Breast epithelium (tissue), 4 donors: ENCODE results near the gene SRC. TPM values are rescaled to one million over a fixed set of nuclear protein-coding genes. Genes with fewer than 3 reads are reported as not detected.
"Not testable (repeated sequence)": the region's sequence is repeated elsewhere in the genome, so short reads cannot be mapped to it uniquely, and the experiment has no call there.

Experiments
- DNase-seq, 2 donors: peaks; one replicate each; pipeline ENCODE4 v3.0.0-alpha.2; 2019; ENCODE audit warnings: low spot score in 2 of 2
- H3K27ac ChIP-seq, 2 donors: fragments of 200-600 bp; sonication (generic) in 1 of 2; one replicate each; pipeline ENCODE4 v1.5.1; 2016 to 2019; ENCODE audit warnings: mild to moderate bottlenecking in 1 of 2
- H3K27me3 ChIP-seq, 2 donors: fragments of 200-600 bp; sonication (generic) in 1 of 2; one replicate each; pipeline versions ENCODE4 v1.5.1 to v1.6.0; 2017 to 2019; ENCODE audit warnings: control low read depth in 1 of 2, mild to moderate bottlenecking in 1 of 2
- H3K36me3 ChIP-seq: fragments of 200-600 bp; one replicate; pipeline ENCODE4 v1.5.1; 2019
- H3K4me1 ChIP-seq, 2 donors: fragments of 200-600 bp; sonication (generic); one replicate each; pipeline ENCODE4 v1.5.1; 2016 to 2019; ENCODE audit warnings: control low read depth in 1 of 2
- H3K4me3 ChIP-seq, 3 donors: fragments of 200-600 bp; sonication (generic); 1 replicate in 2 of 3; 2 replicates in 1 of 3; pipeline ENCODE4 v1.5.1; 2016 to 2019; ENCODE audit warnings: mild to moderate bottlenecking in 3 of 3, moderate library complexity in 2 of 3
- H3K9me3 ChIP-seq, 2 donors: fragments of 200-600 bp; sonication (generic) in 1 of 2; one replicate each; pipeline ENCODE4 v1.5.1; 2016 to 2019; ENCODE audit warnings: control low read depth in 1 of 2
- CTCF ChIP-seq, 3 donors: fragments of 450-650 bp; IDR thresholded peaks; one replicate each; pipeline ENCODE4 v1.5.1; 2016 to 2017; ENCODE audit warnings: antibody characterized with exemption in 3 of 3, mild to moderate bottlenecking in 3 of 3, moderate library complexity in 3 of 3
- POLR2A ChIP-seq: fragments of 450-650 bp; IDR thresholded peaks from one replicate; pipeline ENCODE4 v1.6.1; 2016; ENCODE audit warnings: antibody characterized with exemption, mild to moderate bottlenecking, moderate library complexity
- POLR2AphosphoS5 ChIP-seq, 3 donors: sonication (generic); formaldehyde crosslinking; IDR thresholded peaks; one replicate each; pipeline ENCODE4 v1.6.1; 2017; ENCODE audit warnings: antibody characterized with exemption in 3 of 3
- intact Hi-C: fragments of 100-400 bp; cut with DNase I; formaldehyde crosslinking; loops from one replicate; pipeline ENCODE4 v1.15.1; 2023; ENCODE audit warnings: low total_unique reads
- total RNA-seq, 3 donors: library from RNA; depleted of rRNA; stranded (reverse); fragments of >200 nt; gene quantifications; one replicate each; pipeline ENCODE4 v1.1.0, GENCODE V29; 2016

The SRC gene
- total RNA-seq, 3 donors from 2014 or later = 12.8 to 25.6 (median 20.6) TPM

- Histone ChIP-seq H3K4me1 (no peaks in the 10 kb centered on the region), H3K27ac (no peak overlapping the region), H3K27me3 (no peaks in the 10 kb centered on the region), H3K9me3 (no peaks in the 10 kb centered on the region), H3K36me3 (no peaks in the 10 kb centered on the region), H3K4me3 (no peak overlapping the region)
- TF ChIP-seq POLR2AphosphoS5 (IDR thresholded peaks at IDR 0.05) (no peak), POLR2A (no peak), CTCF (IDR thresholded peaks at IDR 0.05) (no peak)
- intact Hi-C loops = no loop called here
- no peak for DNase-seq
Observed at GRCh38 chr20:37364013-37364926, 18.3 kb downstream of the SRC start.

GRCh38 chr20:37364927-37365272 is 19.0 kb downstream of the SRC start:
- no peaks in the 10 kb centered on the region for H3K36me3 ChIP-seq

GRCh38 chr20:37365760-37366638 is 20.1 kb downstream of the SRC start:
- intact Hi-C loops = no loop called here
- no peaks in the 10 kb centered on the region for H3K4me1 ChIP-seq
- H3K36me3 ChIP-seq = no peaks in the 10 kb centered on the region
- TF ChIP-seq POLR2AphosphoS5 (IDR thresholded peaks at IDR 0.05) (no peak), CTCF (IDR thresholded peaks at IDR 0.05) (no peak), POLR2A (no peak)
- no peak overlapping the region for H3K4me3 ChIP-seq
- no peak for DNase-seq
- no peaks in the 10 kb centered on the region for H3K27me3 ChIP-seq
- no peaks in the 10 kb centered on the region for H3K9me3 ChIP-seq
- no peak overlapping the region for H3K27ac ChIP-seq

More at GRCh38 chr20:37364927-37365272, 19.0 kb downstream of the SRC start:
- no peak overlapping the region for H3K4me3 ChIP-seq
- no peaks in the 10 kb centered on the region for H3K4me1 ChIP-seq
- intact Hi-C loops = no loop called here
- no peak for DNase-seq
- TF ChIP-seq CTCF (IDR thresholded peaks at IDR 0.05) = no peak
- TF ChIP-seq POLR2AphosphoS5 (IDR thresholded peaks at IDR 0.05) = no peak
- no peak for TF ChIP-seq POLR2A
- H3K27ac ChIP-seq = no peak overlapping the region
- no peaks in the 10 kb centered on the region for H3K27me3 ChIP-seq
- H3K9me3 ChIP-seq = no peaks in the 10 kb centered on the region

- TF ChIP-seq POLR2AphosphoS5 (IDR thresholded peaks at IDR 0.05) = no peak
- TF ChIP-seq POLR2A = no peak
- TF ChIP-seq CTCF (IDR thresholded peaks at IDR 0.05) = no peak
- Histone ChIP-seq H3K4me3 (no peak overlapping the region), H3K4me1 (no peaks in the 10 kb centered on the region), H3K27me3 (no peaks in the 10 kb centered on the region), H3K27ac (no peak overlapping the region), H3K36me3 (no peaks in the 10 kb centered on the region), H3K9me3 (no peaks in the 10 kb centered on the region)
- intact Hi-C loops = no loop called here
- no peak for DNase-seq
Observed at GRCh38 chr20:37366743-37367142, 20.8 kb downstream of the SRC start.

- intact Hi-C loops = no loop called here
- no peak overlapping the region for H3K4me3 ChIP-seq
- H3K27ac ChIP-seq = no peak overlapping the region
- TF ChIP-seq POLR2AphosphoS5 (IDR thresholded peaks at IDR 0.05) = no peak
- no peak for TF ChIP-seq POLR2A
- TF ChIP-seq CTCF (IDR thresholded peaks at IDR 0.05) = no peak
- H3K9me3 ChIP-seq = no peaks in the 10 kb centered on the region
- H3K27me3 ChIP-seq = no peaks in the 10 kb centered on the region
- no peaks in the 10 kb centered on the region for H3K36me3 ChIP-seq
- H3K4me1 ChIP-seq = no peaks in the 10 kb centered on the region
- DNase-seq = no peak
Observed at GRCh38 chr20:37369846-37370245, 23.9 kb downstream of the SRC start.

GRCh38 chr20:37371845-37372244 is 25.9 kb downstream of the SRC start:
- DNase-seq, H3K27ac ChIP-seq, intact Hi-C loops, H3K4me1 ChIP-seq, H3K27me3 ChIP-seq, H3K4me3 ChIP-seq, H3K9me3 ChIP-seq, H3K36me3 ChIP-seq: not testable (repeated sequence)
